DMS53 treated with DMSO at 0.1 percent for 48 hours (cell line): ENCODE measurements around the gene PLD4.
"Not testable (repeated sequence)": the region's sequence is repeated elsewhere in the genome, so short reads cannot be mapped to it uniquely, and the experiment has no call there.

Source experiments
- DNase-seq: peaks from one replicate; lab custom pipeline; 2025; ENCODE audit not compliant: unreplicated experiment; lab: John Stamatoyannopoulos, UW

The PLD4 gene

DNA sequence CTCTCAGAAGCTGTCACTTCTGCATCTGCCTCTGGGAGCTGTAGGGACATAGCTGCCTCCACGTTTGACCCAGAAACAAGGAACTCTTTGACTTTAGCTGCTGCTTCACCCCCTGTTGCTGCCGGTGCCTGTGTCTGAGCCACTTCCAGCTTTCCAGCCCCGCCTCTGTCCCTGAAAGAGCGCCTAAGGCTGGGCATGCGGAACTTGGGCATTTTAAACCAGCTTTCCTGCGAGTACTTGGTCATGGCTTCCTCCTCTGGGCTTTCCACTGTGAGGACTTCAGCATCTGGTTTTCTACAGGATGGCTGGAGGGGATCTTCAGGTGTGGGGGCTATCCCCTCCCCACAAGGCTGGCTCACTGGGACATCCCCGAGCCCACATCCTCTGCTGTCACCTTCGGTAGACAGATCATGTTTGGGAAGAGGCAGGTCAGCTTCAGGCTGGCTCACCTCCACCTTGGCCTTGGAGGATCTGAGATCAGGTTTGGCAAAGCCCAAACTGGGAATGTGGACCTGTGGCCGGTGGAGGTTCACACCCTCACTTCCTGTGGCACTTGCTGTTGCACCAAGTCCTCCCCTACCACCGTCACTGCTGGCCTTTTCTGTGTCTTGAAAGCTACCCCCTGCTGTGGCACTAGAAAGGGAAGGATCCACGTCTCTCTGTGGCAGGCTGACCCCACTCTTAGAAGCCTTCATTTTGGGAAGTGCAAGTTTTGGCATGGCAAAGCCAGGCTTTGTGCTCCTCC is 15.2 kb downstream of the PLD4 start:
- DNase-seq: no peak

- no peak for DNase-seq
Measured at GRCh38 chr14:104940526-104941150, 16.0 kb downstream of the PLD4 start.

DNA sequence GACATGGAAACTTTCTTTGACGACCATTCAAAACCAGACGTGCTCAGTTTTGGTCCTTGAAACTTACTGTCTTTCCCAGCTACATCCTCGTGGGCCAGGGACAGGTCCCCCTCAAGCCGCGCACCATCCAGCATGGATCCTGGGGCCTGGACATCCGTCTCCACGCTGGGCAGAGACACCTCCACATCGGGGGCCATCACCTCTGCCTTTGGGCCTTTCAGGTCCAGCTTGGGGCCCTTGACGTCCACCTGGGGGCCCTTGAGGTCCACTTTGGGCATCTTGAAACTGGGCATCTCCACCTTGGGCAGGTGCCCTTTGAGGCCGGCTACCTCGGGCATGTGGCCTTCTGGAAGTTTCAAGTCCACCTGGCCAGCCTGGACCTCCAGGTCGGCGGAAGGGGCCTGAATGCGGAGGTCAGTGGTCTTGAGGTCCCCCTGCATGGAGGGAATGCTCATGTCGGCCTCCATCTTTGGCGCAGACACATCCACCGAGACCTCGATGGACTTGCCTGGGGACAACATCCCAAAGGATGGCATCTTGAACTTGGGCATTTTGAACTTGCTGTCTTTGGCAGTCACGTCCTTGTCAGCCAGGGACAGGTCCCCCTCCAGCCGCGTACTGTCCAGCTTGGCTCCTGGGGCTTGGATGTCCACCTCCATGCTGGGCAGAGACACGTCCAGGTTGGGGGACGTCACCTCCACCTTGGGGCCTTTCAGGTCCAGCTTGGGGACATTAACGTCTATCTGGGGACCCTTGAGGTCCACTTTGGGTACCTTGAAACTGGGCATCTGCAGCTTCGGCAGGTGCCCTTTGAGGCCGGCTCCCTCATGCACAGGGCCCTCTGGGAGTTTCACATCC is 17.1 kb downstream of the PLD4 start:
- DNase-seq: no peak

GRCh38 chr14:104942586-104942985 is 17.9 kb downstream of the PLD4 start:
- DNase-seq: no peak

GRCh38 chr14:104943216-104944015 is 18.7 kb downstream of the PLD4 start:
- DNase-seq: not testable (repeated sequence)

DNA sequence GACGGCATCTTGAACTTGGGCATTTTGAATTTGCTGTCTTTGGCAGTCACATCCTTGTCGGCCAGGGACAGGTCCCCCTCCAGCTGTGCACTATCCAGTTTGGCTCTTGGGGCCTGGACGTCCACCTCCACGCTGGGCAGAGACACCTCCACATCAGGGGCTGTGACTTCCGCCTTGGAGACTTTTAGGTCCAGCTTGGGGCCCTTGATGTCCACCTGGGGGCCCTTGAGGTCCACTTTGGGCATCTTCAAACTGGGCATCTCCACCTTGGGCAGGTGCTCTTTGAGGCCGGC is 19.3 kb downstream of the PLD4 start:
- DNase-seq: not testable (repeated sequence)

GRCh38 chr14:104944436-104945205 is 19.9 kb downstream of the PLD4 start:
- not testable (repeated sequence) for DNase-seq

DNA sequence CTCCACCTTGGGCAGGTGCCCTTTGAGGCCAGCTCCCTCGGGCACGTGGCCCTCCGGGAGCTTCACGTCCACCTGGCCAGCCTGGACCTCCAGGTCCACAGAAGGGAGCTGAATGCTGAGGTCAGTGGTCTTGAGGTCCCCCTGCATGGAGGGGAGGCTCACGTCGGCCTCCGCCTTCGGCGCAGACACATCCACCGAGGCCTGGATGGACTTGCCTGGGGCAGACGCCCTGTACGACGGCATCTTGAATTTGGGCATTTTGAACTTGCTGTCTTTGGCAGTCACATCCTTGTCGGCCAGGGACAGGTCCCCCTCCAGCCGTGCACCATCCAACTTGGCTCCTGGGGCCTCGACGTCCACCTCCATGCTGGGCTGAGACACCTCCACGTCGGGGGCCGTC is 20.6 kb downstream of the PLD4 start:
- DNase-seq: not testable (repeated sequence)

- DNase-seq: not testable (repeated sequence)
Measured at GRCh38 chr14:104945986-104946965, 21.6 kb downstream of the PLD4 start.

DNA sequence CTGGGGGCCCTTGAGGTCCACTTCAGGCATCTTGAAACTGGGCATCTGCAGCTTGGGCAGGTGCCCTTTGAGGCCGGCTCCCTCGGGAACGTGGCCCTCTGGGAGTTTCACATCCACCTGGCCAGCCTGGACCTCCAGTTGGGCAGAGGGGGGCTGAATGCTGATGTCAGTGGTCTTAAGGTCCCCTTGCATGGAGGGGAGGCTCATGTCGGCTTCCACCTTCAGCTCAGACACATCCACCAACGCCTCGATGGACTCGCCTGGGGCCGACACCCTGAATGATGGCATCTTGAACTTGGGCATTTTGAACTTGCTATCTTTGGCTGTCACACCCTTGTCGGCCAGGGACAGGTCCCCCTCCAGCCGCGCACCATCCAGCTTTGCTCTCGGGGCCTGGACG is 22.5 kb downstream of the PLD4 start:
- DNase-seq: not testable (repeated sequence)

DNA sequence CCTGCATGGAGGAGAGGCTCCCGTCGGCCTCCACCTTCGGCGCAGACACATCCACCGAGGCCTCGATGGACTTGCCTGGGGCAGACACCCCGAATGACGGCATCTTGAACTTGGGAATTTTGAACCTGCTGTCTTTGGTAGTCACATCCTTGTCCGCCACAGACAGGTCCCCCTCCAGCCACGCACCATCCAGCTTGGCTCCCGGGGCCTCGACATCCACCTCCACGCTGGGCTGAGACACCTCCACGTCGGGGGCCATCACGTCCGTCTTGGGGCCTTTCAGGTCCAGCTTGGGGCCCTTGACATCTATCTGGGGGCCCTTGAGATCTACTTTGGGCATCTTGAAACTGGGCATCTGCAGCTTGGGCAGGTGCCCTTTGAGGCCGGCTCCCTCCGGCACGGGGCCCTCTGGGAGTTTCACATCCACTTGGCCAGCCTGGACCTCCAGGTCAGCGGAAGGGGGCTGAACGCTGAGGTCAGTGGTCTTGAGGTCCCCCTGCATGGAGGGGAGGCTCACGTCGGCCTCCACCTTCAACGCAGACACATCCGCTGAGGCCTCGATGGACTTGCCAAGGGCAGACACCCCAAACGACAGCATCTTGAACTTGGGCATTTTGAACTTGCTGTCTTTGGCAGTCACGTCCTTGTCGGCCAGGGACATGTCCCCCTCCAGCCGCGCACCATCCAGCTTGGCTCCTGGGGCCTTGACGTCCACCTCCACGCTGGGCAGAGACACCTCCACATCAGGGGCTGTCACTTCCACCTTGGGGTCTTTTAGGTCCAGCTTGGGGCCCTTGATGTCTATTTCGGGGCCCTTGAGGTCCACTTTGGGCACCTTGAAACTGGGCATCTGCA is 23.4 kb downstream of the PLD4 start:
- DNase-seq: not testable (repeated sequence)

GRCh38 chr14:104948736-104949031 is 24.0 kb downstream of the PLD4 start:
- DNase-seq: no peak

DNA sequence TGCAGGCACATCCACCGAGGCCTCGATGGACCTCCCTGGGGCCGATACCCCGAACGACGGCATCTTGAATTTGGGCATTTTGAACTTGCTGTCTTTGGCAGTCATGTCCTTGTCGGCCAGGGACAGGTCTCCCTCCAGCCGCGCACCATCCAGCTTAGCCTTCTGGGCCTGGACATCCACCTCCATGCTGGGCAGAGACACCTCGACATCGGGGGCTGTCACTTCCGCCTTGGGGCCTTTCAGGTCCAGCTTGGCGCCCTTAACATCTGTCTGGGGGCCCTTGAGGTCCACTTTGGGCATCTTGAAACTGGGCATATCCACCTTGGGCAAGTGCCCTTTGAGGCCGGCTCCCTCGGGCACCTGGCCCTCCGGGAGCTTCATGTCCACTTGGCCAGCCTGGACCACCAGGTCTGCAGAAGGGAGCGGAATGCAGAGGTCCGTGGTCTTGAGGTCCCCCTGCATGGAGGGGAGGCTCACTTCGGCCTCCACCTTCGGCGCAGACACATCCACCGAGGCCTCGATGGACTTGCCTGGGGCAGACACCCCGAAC is 24.8 kb downstream of the PLD4 start:
- DNase-seq: not testable (repeated sequence)

GRCh38 chr14:104950021-104950420 is 25.3 kb downstream of the PLD4 start:
- no peak for DNase-seq

- not testable (repeated sequence) for DNase-seq
Measured at GRCh38 chr14:104950701-104951100, 26.0 kb downstream of the PLD4 start.

GRCh38 chr14:104951863-104952657 is 27.4 kb downstream of the PLD4 start:
- DNase-seq: not testable (repeated sequence)

DNA sequence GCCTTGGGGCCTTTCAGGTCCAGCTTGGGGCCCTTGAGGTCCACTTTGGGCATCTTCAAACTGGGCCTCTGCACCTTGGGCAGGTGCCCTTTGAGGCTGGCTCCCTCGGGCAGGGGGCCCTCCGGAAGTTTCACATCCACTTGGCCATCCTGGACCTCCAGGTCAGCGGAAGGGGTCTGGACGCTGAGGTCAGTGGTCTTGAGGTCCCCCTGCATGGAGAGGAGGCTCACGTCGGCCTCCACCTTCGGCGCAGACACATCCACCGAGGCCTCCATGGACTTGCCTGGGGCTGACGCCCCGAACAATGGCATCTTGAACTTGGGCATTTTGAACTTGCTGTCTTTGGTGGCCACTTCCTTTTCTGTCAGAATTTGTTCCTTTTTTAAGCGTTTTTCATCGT is 28.4 kb downstream of the PLD4 start:
- no peak for DNase-seq
